ENCODE data around the gene UGT1A8.
"Not testable (repeated sequence)": the region's sequence is repeated elsewhere in the genome, so short reads cannot be mapped to it uniquely, and the experiment has no call there.

The UGT1A8 gene

DNA sequence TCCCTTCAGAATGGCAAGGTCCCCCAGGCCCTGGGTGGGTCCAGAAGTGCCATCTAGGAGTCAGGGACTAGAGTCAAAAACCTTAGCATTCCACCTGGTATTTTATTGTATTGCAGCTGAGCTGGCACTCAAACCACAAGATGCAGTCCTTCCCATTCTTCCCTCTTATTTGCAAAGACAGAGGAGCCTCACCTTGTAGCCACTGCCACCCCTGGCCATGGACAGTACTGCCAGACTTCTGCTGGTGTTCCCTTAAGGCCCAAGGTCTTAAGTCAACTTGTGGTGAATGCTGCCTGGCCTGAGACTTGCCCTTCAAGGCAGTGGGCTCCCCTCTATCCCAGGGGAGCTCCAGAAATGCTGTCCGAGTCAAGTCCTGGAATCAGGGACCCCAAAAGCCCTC lies 25.7 kb downstream of the UGT1A8 start:
- no peak for DNase-seq

GRCh38 chr2:233646033-233646432 lies 28.6 kb downstream of the UGT1A8 start:
- DNase-seq = not testable (repeated sequence)

- no peak for DNase-seq
Measured at GRCh38 chr2:233650981-233651380, 33.5 kb downstream of the UGT1A8 start.

- DNase-seq = no peak
Measured at GRCh38 chr2:233651430-233651829, 34.0 kb downstream of the UGT1A8 start.

GRCh38 chr2:233654501-233654900 lies 37.1 kb downstream of the UGT1A8 start:
- DNase-seq = no peak

DNA sequence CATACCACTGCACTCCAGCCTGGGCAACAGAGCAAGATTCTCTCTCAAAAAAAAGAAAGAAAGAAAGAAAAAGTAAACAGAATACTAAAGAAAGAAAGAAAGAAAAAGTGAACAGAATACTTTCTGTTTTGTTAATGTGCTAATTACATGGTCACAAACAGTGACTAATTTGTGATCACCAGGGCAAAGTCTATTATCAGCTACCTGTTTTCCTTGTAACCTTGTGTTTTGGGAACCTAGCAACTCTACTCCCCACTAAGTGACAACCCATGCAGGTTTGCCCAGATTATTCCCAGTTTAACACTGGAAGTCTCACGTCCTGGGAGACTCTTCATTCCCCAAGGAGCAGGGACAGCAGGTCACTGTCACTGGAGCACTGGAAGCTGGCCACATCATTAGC lies 37.6 kb downstream of the UGT1A8 start:
- DNase-seq = no peak

DNA sequence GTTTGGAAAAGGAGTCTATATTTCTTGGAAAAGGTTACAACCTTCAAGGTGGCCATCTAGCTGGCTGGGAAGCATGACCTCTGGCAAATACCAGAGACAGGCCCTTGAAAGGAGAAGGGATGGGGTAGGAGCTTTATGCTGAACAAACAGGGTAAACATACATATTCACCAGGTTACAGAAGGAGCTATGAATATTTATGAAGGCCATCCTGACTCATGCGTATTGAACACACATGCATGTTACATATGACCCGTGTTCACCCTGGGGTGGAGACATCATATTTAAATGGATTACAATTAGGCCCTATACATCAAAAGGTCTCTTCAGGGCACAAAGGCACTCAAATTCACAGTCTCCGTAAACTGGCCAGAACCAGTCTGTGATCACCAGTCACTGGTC lies 38.5 kb downstream of the UGT1A8 start:
- not testable (repeated sequence) for DNase-seq

DNA sequence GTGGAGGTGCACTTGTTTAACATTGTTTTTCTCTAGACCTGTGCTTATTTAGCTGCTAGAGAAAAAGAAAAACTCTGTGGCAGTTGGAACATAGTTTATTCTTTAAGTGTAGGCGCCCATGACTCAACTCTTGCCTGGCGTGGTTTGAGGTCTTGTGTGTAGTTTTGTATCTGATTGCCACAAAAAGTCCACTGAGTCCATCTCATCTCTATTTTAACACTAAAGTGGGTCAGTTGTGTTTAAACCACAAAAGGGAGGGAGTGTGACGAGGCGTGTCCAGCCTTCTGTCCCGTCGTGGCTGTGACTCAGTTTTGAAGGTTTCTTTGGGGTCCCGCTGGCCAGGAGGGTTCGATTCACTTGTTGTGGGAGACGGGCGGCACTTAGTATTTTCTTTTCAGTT lies 39.0 kb downstream of the UGT1A8 start:
- DNase-seq = no peak

DNA sequence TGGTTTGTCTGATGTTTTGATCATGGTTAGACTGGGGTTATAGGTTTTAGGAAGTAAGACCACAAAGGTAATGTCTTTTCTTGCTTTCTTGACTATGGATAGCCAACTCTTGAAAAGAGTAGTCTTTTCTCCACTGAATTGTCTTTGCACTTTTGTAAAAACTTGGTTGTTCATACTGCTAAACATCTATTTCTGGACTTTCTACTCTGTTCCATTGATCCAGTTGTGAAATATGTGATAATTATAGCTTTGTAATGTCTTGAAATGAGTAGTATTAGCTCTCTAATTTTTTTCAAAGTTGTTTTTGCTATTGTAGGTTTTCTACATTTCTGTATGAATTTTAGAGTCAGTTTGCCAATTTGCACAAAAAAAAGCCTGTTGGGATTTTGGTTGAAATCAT lies 41.2 kb downstream of the UGT1A8 start:
- no peak for DNase-seq

- no peak for DNase-seq
Measured at GRCh38 chr2:233663911-233664310, 46.5 kb downstream of the UGT1A8 start.

DNA sequence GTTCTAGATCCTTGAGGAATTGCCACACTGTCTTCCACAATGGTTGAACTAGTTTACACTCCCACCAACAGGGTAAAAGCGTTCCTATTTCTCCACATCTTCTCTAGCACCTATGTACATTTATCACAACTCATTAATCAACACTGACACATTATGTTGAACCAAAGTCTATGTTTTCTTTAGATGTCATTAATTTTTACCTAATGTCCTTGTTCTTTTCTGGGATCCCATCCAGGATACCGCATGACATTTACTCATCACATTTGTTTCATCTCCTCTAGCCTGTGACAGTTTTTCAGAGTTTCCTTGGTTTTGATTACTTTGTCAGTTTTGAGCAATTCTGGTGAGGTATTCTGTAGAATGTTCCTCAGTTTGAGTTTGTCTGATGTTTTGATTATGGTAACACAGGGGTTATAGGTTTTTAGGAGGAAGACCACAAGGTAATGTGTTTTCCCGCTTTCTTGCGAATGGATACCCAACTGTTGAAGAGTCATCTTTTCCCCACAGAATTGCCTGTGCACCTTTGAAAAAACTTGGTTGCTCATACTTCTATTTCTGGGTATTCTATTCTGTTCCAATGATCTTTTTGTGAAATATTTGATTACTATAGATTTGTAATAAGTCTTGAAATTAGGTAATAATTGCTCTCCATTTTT lies 51.3 kb downstream of the UGT1A8 start:
- no peak for DNase-seq

DNA sequence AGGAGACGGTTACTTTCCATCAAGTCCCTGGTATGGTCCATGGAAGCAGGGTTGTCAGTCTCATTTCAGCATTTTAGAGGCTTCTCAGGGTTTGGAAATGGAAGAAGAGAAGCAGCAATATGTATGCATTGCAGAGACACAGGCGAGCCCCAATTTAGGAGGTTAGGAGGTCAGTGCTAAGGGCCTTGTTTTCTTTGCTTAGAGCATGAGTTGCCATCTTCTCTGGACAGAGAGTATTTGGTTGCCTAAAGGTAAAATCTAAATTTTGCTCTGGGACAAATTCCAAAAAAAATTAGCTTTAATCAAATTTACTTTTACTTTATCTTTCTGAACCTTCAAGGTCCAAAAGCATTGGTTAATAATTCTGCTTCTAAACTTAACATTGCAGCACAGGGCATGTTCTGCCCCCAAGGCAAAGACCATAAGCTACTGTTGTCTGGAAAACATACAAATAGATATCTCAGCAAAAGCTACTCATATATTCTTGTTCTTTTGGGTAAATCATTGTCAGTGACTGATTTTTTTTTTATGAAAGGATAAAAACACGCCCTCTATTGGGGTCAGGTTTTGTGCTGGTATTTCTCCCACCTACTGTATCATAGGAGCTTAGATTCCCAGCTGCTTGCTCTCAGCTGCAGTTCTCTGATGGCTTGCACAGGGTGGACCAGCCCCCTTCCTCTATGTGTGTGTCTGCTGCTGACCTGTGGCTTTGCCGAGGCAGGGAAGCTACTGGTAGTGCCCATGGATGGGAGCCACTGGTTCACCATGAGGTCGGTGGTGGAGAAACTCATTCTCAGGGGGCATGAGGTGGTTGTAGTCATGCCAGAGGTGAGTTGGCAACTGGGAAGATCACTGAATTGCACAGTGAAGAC lies 54.1 kb downstream of the UGT1A8 start, which contains the start of gene UGT1A9:
Gene UGT1A9 (plus strand): TSS at position 609 of the 872 bp plus-strand sequence. CDS start 37 bp downstream, at position 646.
- no peak for DNase-seq

GRCh38 chr2:233672886-233673285 lies 55.5 kb downstream of the UGT1A8 start:
- DNase-seq = no peak

GRCh38 chr2:233673896-233674295 lies 56.5 kb downstream of the UGT1A8 start:
- DNase-seq = no peak

DNA sequence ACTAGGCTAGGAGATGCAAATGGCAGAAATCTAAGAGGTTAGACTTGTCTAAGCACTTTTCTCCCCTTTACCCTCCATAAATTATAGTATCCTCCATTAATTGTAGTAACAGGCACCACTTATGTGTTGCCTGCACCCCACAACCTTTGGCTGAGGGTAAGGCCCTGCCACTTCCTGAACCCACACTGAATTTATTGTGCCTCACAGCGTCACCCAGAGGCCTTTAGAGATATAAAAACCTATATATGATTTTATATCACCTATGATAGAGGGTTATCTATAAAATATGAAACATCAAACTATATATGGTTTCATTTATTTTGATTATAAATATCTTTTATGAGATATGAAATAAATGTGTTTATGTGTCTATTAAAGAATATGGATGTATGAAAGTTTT lies 56.9 kb downstream of the UGT1A8 start:
- DNase-seq = no peak

GRCh38 chr2:233674995-233675394 lies 57.6 kb downstream of the UGT1A8 start:
- DNase-seq = no peak

DNA sequence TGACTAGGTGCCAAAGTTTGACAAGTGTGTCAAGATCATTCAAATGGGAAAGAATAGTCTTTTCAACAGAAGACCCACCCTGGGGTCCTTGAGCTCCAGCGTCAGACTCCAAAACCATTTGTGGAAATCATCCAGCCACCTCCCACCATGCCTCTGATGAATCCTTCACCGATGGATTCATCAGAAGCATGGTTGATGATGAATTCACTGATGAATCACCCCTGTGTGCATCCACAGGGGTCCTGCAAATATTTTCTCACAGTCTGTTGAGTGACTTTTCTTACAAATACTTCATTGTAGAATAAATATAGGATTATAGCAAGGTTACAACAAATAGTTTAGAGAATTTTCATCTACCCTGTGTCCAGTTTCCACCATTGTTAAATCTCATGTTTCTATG lies 58.6 kb downstream of the UGT1A8 start:
- DNase-seq = no peak

GRCh38 chr2:233679196-233679595 lies 61.8 kb downstream of the UGT1A8 start:
- no peak for DNase-seq

GRCh38 chr2:233680361-233681045 lies 63.1 kb downstream of the UGT1A8 start:
- no peak for DNase-seq

DNA sequence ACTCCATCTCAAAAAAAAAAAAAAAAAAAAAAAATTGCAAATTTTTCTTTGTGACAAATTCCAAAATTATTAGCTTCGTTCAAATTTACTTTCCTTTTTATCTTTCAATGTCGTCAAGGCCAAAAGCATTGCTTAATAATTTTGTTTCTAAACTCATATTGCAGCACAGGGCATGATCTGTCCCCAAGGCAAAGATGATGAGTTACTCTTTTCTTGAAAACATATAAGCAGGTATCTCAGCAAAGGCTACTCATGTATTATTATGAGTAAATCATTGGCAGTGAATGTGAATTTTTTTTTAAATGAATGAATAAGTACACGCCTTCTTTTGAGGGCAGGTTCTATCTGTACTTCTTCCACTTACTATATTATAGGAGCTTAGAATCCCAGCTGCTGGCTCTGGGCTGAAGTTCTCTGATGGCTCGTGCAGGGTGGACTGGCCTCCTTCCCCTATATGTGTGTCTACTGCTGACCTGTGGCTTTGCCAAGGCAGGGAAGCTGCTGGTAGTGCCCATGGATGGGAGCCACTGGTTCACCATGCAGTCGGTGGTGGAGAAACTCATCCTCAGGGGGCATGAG lies 64.2 kb downstream of the UGT1A8 start, which contains the start of gene UGT1A7:
Gene UGT1A7 (plus strand): TSS at position 381 of the 579 bp plus-strand sequence. CDS start 37 bp downstream, at position 418.
- DNase-seq = no peak

GRCh38 chr2:233684640-233685039 lies 67.2 kb downstream of the UGT1A8 start:
- DNase-seq = no peak

- DNase-seq = no peak
Measured at GRCh38 chr2:233686928-233687327, 69.5 kb downstream of the UGT1A8 start.

GRCh38 chr2:233688341-233688740 lies 70.9 kb downstream of the UGT1A8 start:
- no peak for DNase-seq

Measured in CD4-positive, alpha-beta T cell treated with Interleukin-4 for 4 hours (primary cell).